ENCODE data around the gene ZEB2.

ZEB2 gene

GRCh38 chr2:144468823-144469595 is 50.9 kb downstream of the ZEB2 start:
- DNase-seq = no peak

GRCh38 chr2:144467502-144468137 is 52.3 kb downstream of the ZEB2 start:
- DNase-seq = no peak

- no peak for DNase-seq
These were observed 53.3 kb downstream of the ZEB2 start for GRCh38 chr2:144466637-144467036.

GRCh38 chr2:144465749-144466148 is 54.2 kb downstream of the ZEB2 start:
- no peak for DNase-seq

GRCh38 chr2:144464730-144465129 is 55.2 kb downstream of the ZEB2 start:
- DNase-seq = no peak

- no peak for DNase-seq
These were observed 56.7 kb downstream of the ZEB2 start for GRCh38 chr2:144463266-144463665.

GRCh38 chr2:144462266-144462665 is 57.7 kb downstream of the ZEB2 start:
- no peak for DNase-seq

GRCh38 chr2:144461308-144461766 is 58.6 kb downstream of the ZEB2 start:
- DNase-seq = no peak

GRCh38 chr2:144460727-144461307 is 59.1 kb downstream of the ZEB2 start:
- DNase-seq = no peak

- peak; percentile 40 for DNase-seq
These were observed 60.0 kb downstream of the ZEB2 start for GRCh38 chr2:144459937-144460336.

- DNase-seq = no peak
These were observed 60.6 kb downstream of the ZEB2 start for GRCh38 chr2:144459286-144459685.

GRCh38 chr2:144458541-144458940 is 61.4 kb downstream of the ZEB2 start:
- no peak for DNase-seq

GRCh38 chr2:144456680-144457079 is 63.2 kb downstream of the ZEB2 start:
- DNase-seq = peak; percentile 38

- no peak for DNase-seq
These were observed 63.9 kb downstream of the ZEB2 start for GRCh38 chr2:144455987-144456386.

GRCh38 chr2:144454466-144455287 is 65.2 kb downstream of the ZEB2 start:
- no peak for DNase-seq

- DNase-seq = no peak
These were observed 66.3 kb downstream of the ZEB2 start for GRCh38 chr2:144453486-144454158.

- DNase-seq = no peak
These were observed 67.0 kb downstream of the ZEB2 start for GRCh38 chr2:144452989-144453336.

- DNase-seq = no peak
These were observed 67.5 kb downstream of the ZEB2 start for GRCh38 chr2:144452169-144452988.

GRCh38 chr2:144451443-144451842 is 68.5 kb downstream of the ZEB2 start:
- no peak for DNase-seq

GRCh38 chr2:144449028-144449406 is 70.9 kb downstream of the ZEB2 start:
- no peak for DNase-seq

GRCh38 chr2:144448389-144449027 is 71.4 kb downstream of the ZEB2 start:
- DNase-seq = no peak
